Adrenal gland (tissue), 5 donors: ENCODE measurements around the gene RPUSD3.

ENCODE experiments used
- CTCF ChIP-seq, 6 experiments: fragments of 450-650 bp in 4 of 6; fragments of 200-600 bp in 2 of 6; sonication (generic) in 1 of 6; IDR thresholded peaks; 1 replicate in 5 of 6; 2 replicates in 1 of 6; pipeline versions ENCODE4 v1.5.1 to v1.8.0; 2016 to 2021; ENCODE audit warnings: antibody characterized with exemption in 6 of 6, mild to moderate bottlenecking in 2 of 6, moderate library complexity in 1 of 6
- POLR2A ChIP-seq, 2 donors: fragments of 450-650 bp; IDR thresholded peaks; one replicate each; pipeline ENCODE4 v1.6.1; 2017; ENCODE audit warnings: antibody characterized with exemption in 2 of 2, mild to moderate bottlenecking in 2 of 2, moderate library complexity in 1 of 2
- donor health status: DM: no; HTN: no; CAD: no.

GRCh38 chr3:9859530-9860025 lies 15.8 kb upstream of the RPUSD3 start:
- TF ChIP-seq CTCF (IDR thresholded peaks at IDR 0.05) (no peak), POLR2A (IDR thresholded peaks at IDR 0.05) (no peak)
